Cardiac muscle cell (in vitro differentiated cells and primary cell): Measurements from ENCODE around the gene LHB. TPM values are rescaled to one million over a fixed set of nuclear protein-coding genes. Genes with fewer than 3 reads are reported as not detected.

Source experiments
- DNase-seq, 2 donors: peaks; one replicate each; pipeline versions ENCODE4 v3.0.0 to v3.0.0-alpha.2; 2010 to 2017; ENCODE audit warnings: low read depth in 1 of 2, low spot score in 1 of 2
- H3K27ac ChIP-seq: fragments of 200-600 bp; sonication (generic); 2 replicates; pipeline ENCODE4 v1.5.1; 2016
- H3K27me3 ChIP-seq: fragments of 200-600 bp; sonication (generic); 2 replicates; pipeline ENCODE4 v1.6.0; 2016; ENCODE audit warnings: control low read depth
- H3K36me3 ChIP-seq: fragments of 200-600 bp; sonication (generic); 2 replicates; pipeline ENCODE4 v1.5.1; 2016; ENCODE audit warnings: control low read depth
- H3K4me1 ChIP-seq: fragments of 200-600 bp; sonication (generic); 2 replicates; pipeline ENCODE4 v1.8.1; 2017; ENCODE audit warnings: low read depth, mild to moderate bottlenecking, mixed run types
- H3K4me3 ChIP-seq: fragments of 200-600 bp; sonication (generic); 2 replicates; pipeline ENCODE4 v1.5.1; 2016; ENCODE audit warnings: mild to moderate bottlenecking
- H3K9me3 ChIP-seq: fragments of 200-600 bp; sonication (generic); 2 replicates; pipeline ENCODE4 v1.5.1; 2017; ENCODE audit warnings: low read depth, mild to moderate bottlenecking, control low read depth
- polyA plus RNA-seq: library from polyadenylated mRNA; unstranded; fragments of >200 nt; fragmentation: Nextera tagmentation; extraction: Ambion mirVana; gene quantifications from 2 replicates; pipeline ENCODE4 v1.2.1, GENCODE V29; 2016
- total RNA-seq: library from RNA; depleted of rRNA; stranded (reverse); fragments of >200 nt; gene quantifications from 2 replicates; pipeline ENCODE4 v1.2.3, GENCODE V29; 2016
- TF ChIP-seq, protein P1 (sequence below): IDR thresholded peaks from 2 replicates; pipeline ENCODE4 v1.5.1; 2012; ENCODE audit warnings: low read depth, mild to moderate bottlenecking, low read length

Gene LHB
- total and polyA plus RNA-seq, 2 experiments from 2014 or later: 1.8 TPM; not detected in 1

DNA sequence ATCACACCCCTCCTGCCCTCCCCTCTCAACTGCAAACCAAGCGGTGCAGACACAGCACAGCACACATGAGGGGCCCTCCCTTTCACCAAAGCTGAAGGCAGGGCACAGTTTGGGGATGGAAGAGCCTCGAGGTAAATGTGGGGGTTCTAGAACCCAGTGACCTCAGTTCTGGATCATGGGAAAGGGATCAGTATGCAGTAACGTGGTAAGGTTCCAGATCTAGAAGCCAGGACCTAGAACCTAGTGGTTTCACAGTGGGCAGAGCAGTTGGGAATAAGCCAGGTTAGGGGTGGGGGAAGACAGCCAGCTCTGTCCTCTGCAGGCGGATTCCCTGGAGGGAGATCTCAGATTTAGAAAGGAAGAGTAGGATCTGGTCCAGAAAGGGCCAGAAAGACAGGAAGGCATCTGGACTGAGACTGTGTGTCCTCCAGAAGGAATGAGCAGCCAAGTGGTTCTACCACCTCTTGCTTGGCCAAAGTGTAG lies 48.7 kb downstream of the LHB start:
- Histone ChIP-seq H3K4me1 (peaks cover 18% of the 10 kb centered on the region), H3K27me3 (no peaks in the 10 kb centered on the region), H3K4me3 (no peak overlapping the region), H3K36me3 (peaks cover 40% of the 10 kb centered on the region), H3K9me3 (no peaks in the 10 kb centered on the region), H3K27ac (peak overlapping the region; percentile 20)
- DNase-seq: peak in 1 of 2 donors; percentile 74
- TF ChIP-seq, protein P1, sequence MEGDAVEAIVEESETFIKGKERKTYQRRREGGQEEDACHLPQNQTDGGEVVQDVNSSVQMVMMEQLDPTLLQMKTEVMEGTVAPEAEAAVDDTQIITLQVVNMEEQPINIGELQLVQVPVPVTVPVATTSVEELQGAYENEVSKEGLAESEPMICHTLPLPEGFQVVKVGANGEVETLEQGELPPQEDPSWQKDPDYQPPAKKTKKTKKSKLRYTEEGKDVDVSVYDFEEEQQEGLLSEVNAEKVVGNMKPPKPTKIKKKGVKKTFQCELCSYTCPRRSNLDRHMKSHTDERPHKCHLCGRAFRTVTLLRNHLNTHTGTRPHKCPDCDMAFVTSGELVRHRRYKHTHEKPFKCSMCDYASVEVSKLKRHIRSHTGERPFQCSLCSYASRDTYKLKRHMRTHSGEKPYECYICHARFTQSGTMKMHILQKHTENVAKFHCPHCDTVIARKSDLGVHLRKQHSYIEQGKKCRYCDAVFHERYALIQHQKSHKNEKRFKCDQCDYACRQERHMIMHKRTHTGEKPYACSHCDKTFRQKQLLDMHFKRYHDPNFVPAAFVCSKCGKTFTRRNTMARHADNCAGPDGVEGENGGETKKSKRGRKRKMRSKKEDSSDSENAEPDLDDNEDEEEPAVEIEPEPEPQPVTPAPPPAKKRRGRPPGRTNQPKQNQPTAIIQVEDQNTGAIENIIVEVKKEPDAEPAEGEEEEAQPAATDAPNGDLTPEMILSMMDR: no peak

DNA sequence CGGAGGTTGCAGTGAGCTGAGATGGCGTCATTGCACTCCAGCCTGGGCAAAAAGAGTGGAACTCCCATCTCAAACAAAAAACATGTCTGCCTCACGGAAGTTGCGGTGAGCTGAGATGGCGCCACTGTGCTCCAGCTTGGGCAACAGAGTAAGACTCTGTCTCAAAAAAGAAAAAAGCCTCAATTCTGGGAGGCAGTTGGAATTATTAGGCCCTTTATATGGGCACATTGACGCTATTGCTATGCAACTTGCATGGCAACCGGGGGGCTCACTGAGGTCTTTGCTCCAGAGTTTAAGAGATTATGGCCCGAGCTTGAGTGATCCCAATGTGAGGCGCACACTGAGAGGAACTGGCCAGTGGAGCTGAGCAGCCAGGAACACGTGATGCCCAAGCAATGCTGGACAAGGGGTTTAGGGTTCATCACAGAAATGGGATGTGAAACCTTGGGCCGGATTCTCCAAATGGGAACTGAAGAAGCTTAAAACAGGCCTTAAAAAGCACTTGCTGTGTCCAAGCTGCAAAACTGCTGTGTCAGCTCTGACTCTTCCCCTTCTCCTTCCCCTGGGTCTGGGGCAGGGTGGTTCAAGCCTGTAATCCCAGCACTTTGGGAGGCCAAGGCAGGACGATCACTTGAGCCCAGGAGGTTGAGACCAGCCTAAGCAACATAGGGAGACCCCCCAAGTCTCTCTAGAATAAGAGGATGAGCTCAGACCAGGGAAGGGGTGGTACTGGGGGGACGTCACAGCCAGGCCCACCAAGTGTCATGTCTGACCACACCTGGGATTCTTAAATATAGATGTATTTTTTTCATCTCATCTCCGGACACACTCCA lies 49.3 kb downstream of the LHB start:
- Histone ChIP-seq H3K9me3 (no peaks in the 10 kb centered on the region), H3K4me1 (peaks cover 19% of the 10 kb centered on the region), H3K27ac (peak overlapping the region; percentile 20), H3K27me3 (no peaks in the 10 kb centered on the region), H3K36me3 (peaks cover 35% of the 10 kb centered on the region), H3K4me3 (no peak overlapping the region)
- peak in 1 of 2 donors; percentile 86 for DNase-seq
- TF ChIP-seq, protein P1: no peak

DNA sequence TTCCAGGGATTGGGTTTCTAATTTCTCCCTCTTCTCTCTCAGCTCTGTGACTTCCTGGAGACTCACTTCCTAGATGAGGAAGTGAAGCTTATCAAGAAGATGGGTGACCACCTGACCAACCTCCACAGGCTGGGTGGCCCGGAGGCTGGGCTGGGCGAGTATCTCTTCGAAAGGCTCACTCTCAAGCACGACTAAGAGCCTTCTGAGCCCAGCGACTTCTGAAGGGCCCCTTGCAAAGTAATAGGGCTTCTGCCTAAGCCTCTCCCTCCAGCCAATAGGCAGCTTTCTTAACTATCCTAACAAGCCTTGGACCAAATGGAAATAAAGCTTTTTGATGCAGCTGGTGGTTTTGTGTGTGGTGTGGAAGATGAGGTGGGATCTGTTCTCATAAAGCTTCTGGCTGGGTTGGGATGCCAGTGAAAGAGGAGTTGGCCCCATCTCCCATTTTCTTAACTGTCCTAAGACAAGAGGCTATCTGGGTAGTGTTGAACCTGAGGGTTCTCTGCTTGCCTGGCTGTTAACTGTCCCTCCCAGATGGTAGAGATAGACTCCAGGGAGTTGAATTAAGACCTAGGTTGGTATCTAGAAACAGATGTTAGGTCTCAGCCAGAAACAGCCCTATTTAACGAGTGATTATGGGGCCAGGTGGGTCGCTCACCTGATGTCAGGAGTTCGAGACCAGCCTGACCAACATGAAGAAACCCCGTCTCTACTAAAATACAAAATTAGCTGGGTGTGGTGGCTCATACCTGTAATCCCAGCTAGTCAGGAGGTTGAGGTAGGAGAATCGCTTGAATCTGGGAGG lies 50.1 kb downstream of the LHB start:
- H3K9me3 ChIP-seq: no peaks in the 10 kb centered on the region
- H3K27me3 ChIP-seq: no peaks in the 10 kb centered on the region
- peak in 1 of 2 donors; percentile 34 for DNase-seq
- peak overlapping the region; percentile 62 for H3K4me3 ChIP-seq
- peak overlapping the region; percentile 56 for H3K27ac ChIP-seq
- peaks cover 32% of the 10 kb centered on the region for H3K36me3 ChIP-seq
- peaks cover 19% of the 10 kb centered on the region for H3K4me1 ChIP-seq
- TF ChIP-seq, protein P1: no peak

Other genes with a start within 250 kb of the LHB start
- gene BCAT2, start 206.1 kb downstream of the LHB start, total RNA-seq: 127 and 144 TPM in 2 replicates
- 154 and 157 TPM in 2 replicates for gene BCAT2, start 206.1 kb downstream of the LHB start, polyA plus RNA-seq
- 27.5 and 43.1 TPM in 2 replicates for gene HSD17B14, start 180.6 kb downstream of the LHB start, total RNA-seq
- gene HSD17B14, start 180.6 kb downstream of the LHB start, polyA plus RNA-seq: 31.7 and 35.1 TPM in 2 replicates
- gene PLEKHA4, start 148.5 kb downstream of the LHB start, total RNA-seq: 22.5 and 27.1 TPM in 2 replicates
- gene PLEKHA4, start 148.5 kb downstream of the LHB start, polyA plus RNA-seq: 29.4 and 37.1 TPM in 2 replicates
- gene PPP1R15A, start 144.7 kb downstream of the LHB start, total RNA-seq: 54.1 and 85.1 TPM in 2 replicates
- 87.6 and 95.7 TPM in 2 replicates for gene PPP1R15A, start 144.7 kb downstream of the LHB start, polyA plus RNA-seq
- gene TULP2, start 118.3 kb downstream of the LHB start, total RNA-seq: 0.25 and 2.0 TPM in 2 replicates
- 0.26 and 1.0 TPM in 2 replicates for gene TULP2, start 118.3 kb downstream of the LHB start, polyA plus RNA-seq
- gene NUCB1, start 116.8 kb downstream of the LHB start, total RNA-seq: 274 and 337 TPM in 2 replicates
- gene NUCB1, start 116.8 kb downstream of the LHB start, polyA plus RNA-seq: 230 and 290 TPM in 2 replicates
- gene DHDH, start 83.4 kb downstream of the LHB start, total RNA-seq: 2.2 and 4.8 TPM in 2 replicates
- 7.0 and 10.2 TPM in 2 replicates for gene DHDH, start 83.4 kb downstream of the LHB start, polyA plus RNA-seq
- 64.2 and 126 TPM in 2 replicates for gene BAX, start 62.2 kb downstream of the LHB start, total RNA-seq
- 68.7 and 95.2 TPM in 2 replicates for gene BAX, start 62.2 kb downstream of the LHB start, polyA plus RNA-seq
- 760 and 891 TPM in 2 replicates for gene FTL, start 51.8 kb downstream of the LHB start, total RNA-seq
- gene FTL, start 51.8 kb downstream of the LHB start, polyA plus RNA-seq: 1,227 and 1,335 TPM in 2 replicates
- gene GYS1, start 23.8 kb downstream of the LHB start, total RNA-seq: 155 and 165 TPM in 2 replicates
- 175 and 195 TPM in 2 replicates for gene GYS1, start 23.8 kb downstream of the LHB start, polyA plus RNA-seq
- 240 and 294 TPM in 2 replicates for gene RUVBL2, start 23.2 kb downstream of the LHB start, total RNA-seq
- gene RUVBL2, start 23.2 kb downstream of the LHB start, polyA plus RNA-seq: 128 and 167 TPM in 2 replicates
- not detected in 2 replicates for gene CGB3, start 7.2 kb upstream of the LHB start, total RNA-seq
- 0.26 TPM in 1 of 2 replicates, not detected in the other for gene CGB3, start 7.2 kb upstream of the LHB start, polyA plus RNA-seq
- not detected in 2 replicates for gene CGB2, start 14.8 kb upstream of the LHB start, total RNA-seq
- 1.5 TPM in 1 of 2 replicates, not detected in the other for gene CGB2, start 14.8 kb upstream of the LHB start, polyA plus RNA-seq
- gene CGB1, start 19.8 kb upstream of the LHB start, total RNA-seq: not detected in 2 replicates
- not detected in 2 replicates for gene CGB1, start 19.8 kb upstream of the LHB start, polyA plus RNA-seq
- not detected in 2 replicates for gene CGB5, start 26.8 kb upstream of the LHB start, total RNA-seq
- not detected in 2 replicates for gene CGB5, start 26.8 kb upstream of the LHB start, polyA plus RNA-seq
- gene CGB8, start 32.0 kb upstream of the LHB start, total RNA-seq: not detected in 2 replicates
- not detected in 2 replicates for gene CGB8, start 32.0 kb upstream of the LHB start, polyA plus RNA-seq
- gene CGB7, start 40.7 kb upstream of the LHB start, total RNA-seq: 3.9 and 8.3 TPM in 2 replicates
- gene CGB7, start 40.7 kb upstream of the LHB start, polyA plus RNA-seq: 6.5 and 11.5 TPM in 2 replicates
- 11.8 TPM in 2 replicates for gene NTF4, start 47.7 kb upstream of the LHB start, total RNA-seq
- 17.0 and 31.7 TPM in 2 replicates for gene NTF4, start 47.7 kb upstream of the LHB start, polyA plus RNA-seq
- 1.1 and 2.3 TPM in 2 replicates for gene KCNA7, start 55.6 kb upstream of the LHB start, total RNA-seq
- gene KCNA7, start 55.6 kb upstream of the LHB start, polyA plus RNA-seq: 1.3 and 1.6 TPM in 2 replicates
- gene SNRNP70, start 68.4 kb upstream of the LHB start, total RNA-seq: 396 and 598 TPM in 2 replicates
- gene SNRNP70, start 68.4 kb upstream of the LHB start, polyA plus RNA-seq: 470 and 492 TPM in 2 replicates
- 20.0 and 24.5 TPM in 2 replicates for gene LIN7B, start 97.3 kb upstream of the LHB start, total RNA-seq
- 34.6 and 37.8 TPM in 2 replicates for gene LIN7B, start 97.3 kb upstream of the LHB start, polyA plus RNA-seq
- gene C19orf73, start 102.1 kb upstream of the LHB start, total RNA-seq: 2.1 and 12.5 TPM in 2 replicates
- 3.7 and 9.6 TPM in 2 replicates for gene C19orf73, start 102.1 kb upstream of the LHB start, polyA plus RNA-seq
- 27.3 and 30.4 TPM in 2 replicates for gene PPFIA3, start 102.5 kb upstream of the LHB start, total RNA-seq
- 29.3 and 32.5 TPM in 2 replicates for gene PPFIA3, start 102.5 kb upstream of the LHB start, polyA plus RNA-seq
- gene HRC, start 138.3 kb upstream of the LHB start, total RNA-seq: 255 and 389 TPM in 2 replicates
- 184 and 255 TPM in 2 replicates for gene HRC, start 138.3 kb upstream of the LHB start, polyA plus RNA-seq
- 51.3 and 106 TPM in 2 replicates for gene TRPM4, start 140.7 kb upstream of the LHB start, total RNA-seq
- 74.2 and 119 TPM in 2 replicates for gene TRPM4, start 140.7 kb upstream of the LHB start, polyA plus RNA-seq